Activated T-cell treated with anti-CD3 and anti-CD28 coated beads for 1 hour (primary cell): ENCODE data around the gene OR2T11.
"Not testable (repeated sequence)": the region's sequence is repeated elsewhere in the genome, so short reads cannot be mapped to it uniquely, and the experiment has no call there.

Experiments used
- DNase-seq: peaks from one replicate; pipeline ENCODE4 v3.0.0-alpha.2; 2020; ENCODE audit warnings: low read depth

Gene OR2T11

DNA sequence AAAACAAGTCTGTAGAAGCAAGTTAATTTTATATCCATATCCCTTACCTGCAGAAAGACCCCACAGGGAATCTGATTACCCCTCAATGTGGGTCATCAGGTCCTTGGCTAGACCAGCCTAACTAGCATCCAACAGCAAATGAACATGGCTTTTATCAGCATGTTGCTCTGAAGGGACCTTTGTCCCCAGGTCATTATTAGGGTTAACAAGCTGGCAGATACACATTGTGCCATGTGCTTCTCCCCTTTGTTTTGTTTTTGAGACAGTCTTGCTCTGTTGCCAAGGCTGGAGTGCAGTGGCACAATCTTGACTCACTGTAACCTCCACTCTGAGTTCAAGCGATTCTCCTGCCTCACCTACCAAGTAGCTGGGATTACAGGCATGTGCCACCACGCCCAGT, at the start of gene OR2T11:
TSS of gene OR2T11 (minus strand) at position 101 of the 400 bp plus-strand sequence. CDS start 7,963 bp downstream, outside the sequence.
- not testable (repeated sequence) for DNase-seq

DNA sequence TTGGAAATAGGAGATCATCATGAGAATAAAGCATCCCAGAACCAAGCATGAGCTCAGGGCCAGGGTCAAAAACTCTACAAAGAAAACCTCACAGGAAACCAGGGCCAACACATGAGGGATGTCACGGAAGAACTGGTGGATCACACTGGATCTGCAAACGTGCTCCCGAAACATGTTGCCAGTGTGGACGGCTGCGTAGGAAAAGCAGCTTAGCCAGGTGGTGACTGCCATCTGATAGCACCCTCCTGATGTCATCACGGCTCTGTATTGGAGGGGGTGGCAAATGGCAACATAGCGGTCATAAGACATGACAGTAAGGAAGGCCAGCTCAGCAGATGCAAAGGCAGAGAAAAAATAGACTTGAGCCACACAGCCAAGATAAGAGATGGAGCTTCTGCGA, 46.8 kb upstream of the OR2T11 start:
- no peak for DNase-seq

GRCh38 chr1:248670003-248670402, 35.1 kb upstream of the OR2T11 start:
- DNase-seq = no peak

GRCh38 chr1:248663453-248664328, 28.8 kb upstream of the OR2T11 start:
- DNase-seq = not testable (repeated sequence)

GRCh38 chr1:248656797-248657196, 21.9 kb upstream of the OR2T11 start:
- not testable (repeated sequence) for DNase-seq

DNA sequence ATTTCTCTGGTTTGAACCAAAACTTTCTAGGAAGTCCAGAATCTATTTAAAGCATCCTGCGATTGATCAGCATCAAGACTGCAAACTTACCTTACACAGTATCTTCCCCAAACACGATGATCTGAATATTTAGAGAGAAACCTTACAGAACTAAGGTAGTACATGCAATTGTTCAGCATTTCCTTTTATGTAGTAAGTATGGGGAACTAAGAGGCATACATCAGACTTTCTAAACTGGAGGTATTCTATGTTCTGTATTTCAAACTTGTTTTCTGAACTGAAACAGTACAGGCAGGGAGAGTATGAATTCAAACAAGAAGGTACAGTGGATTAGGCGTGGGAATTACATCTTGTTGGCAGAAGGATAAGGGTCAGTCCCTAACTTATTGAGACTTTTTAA, 20.5 kb upstream of the OR2T11 start, which contains the start of gene OR2T27:
TSS of gene OR2T27 (minus strand) at position 175 of the 400 bp plus-strand sequence. CDS start 4,644 bp downstream, outside the sequence.
- not testable (repeated sequence) for DNase-seq

DNA sequence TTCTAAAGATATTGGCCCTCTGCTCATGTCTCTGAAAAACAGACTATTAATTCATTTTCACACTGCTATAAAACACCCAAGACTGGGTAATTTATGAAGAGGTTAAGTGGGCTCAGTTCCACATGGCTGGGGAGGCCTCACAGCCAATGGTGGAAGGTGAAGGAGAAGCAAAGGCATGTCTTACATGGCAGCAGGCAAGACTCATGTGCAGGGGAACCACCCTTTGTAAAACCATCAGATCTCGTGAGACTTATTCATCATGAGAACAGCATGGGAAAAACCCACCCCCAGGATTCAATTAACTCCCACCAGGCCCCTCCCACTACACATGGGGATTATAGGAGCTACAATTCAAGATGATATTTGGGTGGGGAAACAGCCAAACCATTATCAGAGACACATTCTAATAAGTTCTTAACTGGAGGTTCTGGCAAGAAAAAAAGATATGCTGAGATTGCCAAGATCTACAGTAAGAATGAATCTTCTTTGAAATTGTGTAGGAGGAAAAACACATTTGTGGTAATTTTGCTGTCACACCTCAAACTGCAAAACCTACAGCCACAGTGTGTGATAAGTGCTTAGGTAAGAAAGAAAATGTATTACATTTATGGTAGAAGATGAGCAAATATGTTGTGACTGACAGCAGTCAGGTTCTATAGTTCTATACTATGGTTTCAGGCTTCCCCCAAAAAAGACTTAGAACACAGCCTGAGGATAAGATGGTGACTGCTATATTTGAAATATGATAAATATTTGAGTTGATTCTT, 14.1 kb upstream of the OR2T11 start:
- DNase-seq = not testable (repeated sequence)

DNA sequence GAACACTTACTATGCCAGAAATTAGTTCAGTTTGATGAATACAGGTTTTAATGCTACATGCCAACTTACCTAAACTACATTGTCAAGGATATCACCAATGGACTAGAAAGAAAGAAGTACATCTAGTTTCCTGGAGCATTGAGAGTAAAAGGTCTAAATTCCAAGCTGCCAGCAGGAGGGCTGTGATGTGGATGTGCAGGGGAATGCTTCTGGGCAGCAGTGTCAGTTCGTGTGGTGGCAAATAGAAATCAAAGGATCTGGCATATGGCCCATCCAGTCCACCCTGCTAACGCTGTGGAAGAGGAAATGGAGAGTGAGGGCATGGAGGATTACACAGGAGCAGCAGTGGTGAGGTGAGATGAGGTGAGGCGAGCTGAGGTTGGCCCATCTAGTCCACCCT, 10.3 kb upstream of the OR2T11 start, which contains the start of gene OR2T35:
TSS of gene OR2T35 (minus strand) at position 101 of the 400 bp plus-strand sequence. CDS start 6,020 bp downstream, outside the sequence.
- DNase-seq = not testable (repeated sequence)

DNA sequence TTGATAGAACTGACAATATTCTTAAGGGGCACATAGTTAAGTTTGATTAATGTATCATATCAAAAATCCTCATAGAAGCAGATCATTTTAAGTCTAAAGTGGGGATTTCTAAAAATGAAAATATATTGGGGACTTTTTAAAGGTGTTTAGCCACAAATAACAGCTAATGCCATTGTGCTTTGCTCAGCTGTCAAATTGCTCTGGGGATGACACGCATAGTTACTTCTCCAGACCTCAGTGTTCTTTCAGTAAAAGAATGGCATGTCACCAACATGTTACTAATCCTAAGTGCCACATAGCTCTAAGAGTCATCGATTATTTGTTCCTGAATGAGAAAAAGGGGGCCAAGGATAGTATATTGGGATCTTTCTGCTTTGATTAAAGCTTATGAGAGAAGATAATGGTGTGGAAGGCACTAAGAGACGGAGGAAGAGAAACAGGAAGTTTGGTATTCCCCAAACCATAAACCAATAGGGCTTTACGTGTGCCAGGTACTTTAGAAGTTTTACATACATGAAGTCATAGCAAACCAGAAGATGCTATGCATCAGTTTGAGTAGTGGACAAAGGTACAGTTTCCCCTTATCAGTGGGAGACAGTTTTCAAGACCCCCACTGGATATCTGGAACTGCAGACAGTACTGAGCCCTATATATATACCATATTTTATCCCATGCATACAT, 8.2 kb upstream of the OR2T11 start:
- not testable (repeated sequence) for DNase-seq

- DNase-seq = not testable (repeated sequence)
Measured at GRCh38 chr1:248641583-248641982, 6.7 kb upstream of the OR2T11 start.

- not testable (repeated sequence) for DNase-seq
Measured at GRCh38 chr1:248640906-248641305, 6.0 kb upstream of the OR2T11 start.

- not testable (repeated sequence) for DNase-seq
Measured at GRCh38 chr1:248639652-248640051, 4.8 kb upstream of the OR2T11 start.

- not testable (repeated sequence) for DNase-seq
Measured at GRCh38 chr1:248636612-248637011, 1.7 kb upstream of the OR2T11 start.

DNA sequence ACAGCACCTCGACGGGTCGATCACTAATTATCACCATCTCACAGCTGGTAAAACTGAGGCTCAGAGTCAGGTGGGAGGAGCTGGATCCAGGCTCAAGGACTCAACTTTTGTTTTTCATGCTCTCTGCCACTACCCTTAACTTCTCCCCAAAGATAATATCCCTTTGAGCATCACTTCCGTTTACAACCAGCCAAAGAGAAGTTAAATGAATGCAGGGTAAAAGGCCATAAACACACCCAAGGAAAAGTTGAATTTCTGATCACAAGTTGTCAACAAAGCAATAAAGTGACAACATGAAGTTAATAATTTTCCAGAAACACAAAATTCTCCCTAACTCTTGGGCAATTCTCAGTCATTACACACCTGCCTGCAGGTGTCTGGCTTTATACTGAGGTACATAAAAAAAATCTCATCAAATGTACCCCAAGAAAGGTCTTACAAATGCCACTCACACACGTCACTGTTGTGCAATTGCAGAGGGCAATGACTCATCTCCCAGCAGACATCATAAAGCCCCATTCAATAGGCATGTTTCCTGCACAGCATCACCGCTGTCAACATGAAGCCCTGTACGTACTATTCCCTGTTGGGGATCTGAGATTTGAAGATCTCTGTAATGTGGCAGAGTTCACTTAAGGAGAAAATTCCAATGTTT, 3.4 kb downstream of the OR2T11 start:
- DNase-seq = no peak

- DNase-seq = no peak
Measured at GRCh38 chr1:248630551-248630950, 4.3 kb downstream of the OR2T11 start.

DNA sequence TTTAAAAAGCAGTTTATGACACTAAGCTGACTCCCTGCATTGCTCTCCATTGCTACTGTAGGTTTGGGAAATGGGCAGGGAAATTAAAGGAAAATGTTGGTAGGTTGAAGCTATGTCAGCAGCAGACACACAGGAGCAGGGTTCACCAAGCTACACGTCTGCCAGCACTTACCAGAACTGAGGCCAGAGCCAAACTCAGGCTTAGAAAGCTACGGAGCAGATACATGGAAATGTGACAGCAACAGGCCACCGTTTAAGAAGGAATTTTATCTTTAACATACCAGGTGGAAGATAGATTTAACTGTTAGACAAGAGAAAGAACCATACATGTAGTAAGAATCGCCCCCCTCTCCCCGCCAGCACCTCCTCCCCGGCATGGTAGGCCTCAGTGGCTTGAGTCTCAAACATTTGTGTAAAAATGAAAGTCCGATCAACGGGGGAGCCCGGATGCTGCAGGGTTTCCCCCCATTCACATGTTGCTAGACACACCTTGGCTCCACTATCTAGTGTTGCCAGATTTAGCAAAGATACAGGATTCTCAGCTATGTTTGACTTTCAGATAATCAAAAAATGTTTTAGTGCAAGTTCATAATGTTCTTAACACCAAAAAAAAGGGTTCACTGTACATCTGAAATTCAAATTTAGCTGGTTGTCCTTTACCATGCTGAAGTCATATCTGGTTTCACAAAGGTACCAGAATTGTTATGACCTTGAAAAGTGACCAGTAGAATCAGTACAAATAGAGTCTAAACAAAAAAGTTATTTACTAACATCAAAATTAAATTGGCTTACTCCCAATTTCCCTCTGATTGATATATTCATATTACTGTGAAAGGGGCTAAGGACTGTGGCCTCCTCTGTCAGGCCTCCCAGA, 6.7 kb downstream of the OR2T11 start:
- no peak for DNase-seq

DNA sequence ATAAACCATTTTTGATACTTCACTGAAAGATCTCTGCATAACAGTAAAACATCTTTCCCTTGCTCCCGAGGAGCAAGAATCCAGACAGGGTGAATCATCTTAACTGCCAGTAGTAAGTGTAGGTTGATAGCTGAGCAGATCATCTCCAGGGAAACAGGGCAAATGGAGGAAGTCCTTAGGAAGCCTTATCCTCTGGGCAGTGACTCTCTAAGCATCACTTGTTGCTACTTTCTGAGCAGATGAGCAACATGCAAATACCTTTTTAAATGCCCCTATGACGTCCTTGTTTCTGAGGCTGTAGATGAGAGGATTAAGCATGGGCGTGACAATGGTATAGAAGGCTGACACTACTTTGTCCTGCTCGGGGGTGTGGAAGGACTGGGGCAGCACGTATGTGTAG, 8.9 kb downstream of the OR2T11 start:
- no peak for DNase-seq

DNA sequence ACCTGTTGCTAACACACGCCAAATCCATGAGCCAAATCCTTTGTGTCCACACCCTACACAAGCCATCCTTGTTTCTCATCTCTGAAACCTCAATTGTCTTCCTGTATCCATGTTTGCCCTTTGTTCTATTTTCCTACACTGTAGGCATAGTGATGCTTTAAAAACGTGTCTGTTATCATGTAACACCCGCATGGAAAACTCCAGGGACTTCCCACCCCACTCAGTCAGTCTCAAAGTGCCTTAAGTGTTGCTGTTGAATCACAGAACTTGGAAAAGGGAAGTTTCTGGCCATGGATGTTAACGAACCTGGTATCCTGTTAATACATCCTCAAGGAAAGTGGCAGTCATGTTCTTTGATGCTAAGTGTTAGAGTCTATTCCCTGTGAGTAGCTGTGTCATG, 9.7 kb downstream of the OR2T11 start:
- DNase-seq = no peak

GRCh38 chr1:248622570-248623001, 12.3 kb downstream of the OR2T11 start:
- no peak for DNase-seq

- DNase-seq = no peak
Measured at GRCh38 chr1:248621770-248622169, 13.1 kb downstream of the OR2T11 start.
